GM18868 (cell line): ENCODE measurements around the gene ASL.
"Not testable (repeated sequence)": the region's sequence is repeated elsewhere in the genome, so short reads cannot be mapped to it uniquely, and the experiment has no call there.

Source experiments
- ATAC-seq: cut with Tn5 transposase; IDR thresholded peaks from one replicate; pipeline ENCODE4 v1.9.1; 2021; ENCODE audit warnings: mild to moderate bottlenecking, moderate library complexity; ENCODE audit not compliant: unreplicated experiment

Gene ASL

DNA sequence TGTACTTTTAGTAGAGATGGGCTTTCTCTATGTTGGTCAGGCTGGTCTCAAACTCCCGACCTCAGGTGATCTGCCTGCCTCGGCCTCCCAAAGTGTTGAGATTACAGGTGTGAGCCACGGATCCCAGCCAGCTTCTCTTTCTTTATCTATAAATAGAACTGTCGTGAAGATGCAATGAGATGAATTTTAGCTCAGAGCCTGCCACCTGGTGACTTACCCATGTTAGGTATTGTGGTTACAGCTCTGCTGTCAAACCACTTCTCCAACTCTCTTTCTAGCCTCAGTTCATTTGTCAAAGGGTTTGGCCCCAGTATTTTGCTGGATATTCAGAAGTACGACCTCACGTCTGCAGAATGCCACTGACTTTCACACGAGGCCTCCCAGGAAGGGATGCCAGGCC lies 3.4 kb upstream of the ASL start:
- not testable (repeated sequence) for ATAC-seq

DNA sequence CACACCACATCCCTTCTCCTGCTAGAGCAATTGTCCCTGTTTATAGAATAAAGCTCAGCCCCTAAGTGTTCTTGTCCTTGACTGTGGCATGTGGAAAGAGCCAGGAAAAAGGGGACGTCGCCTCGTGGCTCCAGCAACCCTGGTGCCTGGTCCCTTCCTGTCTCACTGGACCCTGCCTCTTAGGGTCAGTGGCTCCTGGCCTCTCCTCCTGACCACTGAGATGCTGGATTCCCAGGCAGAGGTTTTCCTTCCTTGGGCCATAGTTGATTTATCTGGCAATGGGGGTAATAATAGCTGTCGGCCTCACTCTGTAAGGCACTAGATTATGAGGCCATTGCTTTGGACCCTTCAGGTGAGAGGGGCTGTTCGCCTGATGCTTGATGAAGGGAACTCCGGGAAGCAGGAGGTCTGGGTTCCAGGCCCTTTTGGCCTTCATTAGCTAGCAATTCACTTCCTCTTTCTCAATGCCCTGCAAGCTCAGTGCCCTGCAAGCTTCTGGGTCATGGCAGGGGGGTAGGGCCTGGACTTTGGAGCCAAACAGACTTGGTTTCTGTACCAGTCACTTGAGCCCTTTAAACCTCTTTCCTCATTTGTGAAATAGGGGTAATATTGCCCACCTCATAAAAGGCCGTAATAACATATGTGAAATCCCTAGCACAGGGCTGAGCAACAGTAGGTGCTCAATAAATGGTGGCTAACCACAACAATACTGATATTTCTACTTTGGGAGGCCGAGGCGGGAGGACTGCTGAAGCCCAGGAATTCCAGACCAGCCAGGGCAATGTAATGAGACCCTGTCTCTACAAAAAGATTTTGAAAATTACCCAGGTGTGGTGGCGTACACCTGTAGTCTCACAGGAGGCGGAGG lies 1.1 kb downstream of the ASL start:
- ATAC-seq = no peak

DNA sequence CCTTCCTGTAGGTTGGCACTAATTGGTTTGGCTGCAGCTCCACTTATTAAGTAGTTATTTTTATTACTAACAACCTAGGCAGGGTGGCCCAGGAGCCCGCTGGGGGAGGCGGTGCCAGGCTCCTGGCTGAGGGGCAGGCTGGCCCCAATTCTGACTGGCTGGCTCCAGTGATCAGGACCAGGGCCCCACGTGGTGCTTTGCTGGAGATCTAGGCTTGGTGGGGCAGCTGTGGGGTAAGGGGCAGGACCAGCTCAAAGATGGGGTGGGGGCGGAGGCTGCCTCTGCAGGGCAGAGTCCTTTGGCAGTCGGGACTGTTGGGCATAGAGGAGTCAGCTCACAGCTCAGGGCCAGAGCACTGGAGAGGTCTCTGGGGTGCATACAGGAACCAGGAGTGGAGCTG lies 2.4 kb downstream of the ASL start:
- no peak for ATAC-seq

DNA sequence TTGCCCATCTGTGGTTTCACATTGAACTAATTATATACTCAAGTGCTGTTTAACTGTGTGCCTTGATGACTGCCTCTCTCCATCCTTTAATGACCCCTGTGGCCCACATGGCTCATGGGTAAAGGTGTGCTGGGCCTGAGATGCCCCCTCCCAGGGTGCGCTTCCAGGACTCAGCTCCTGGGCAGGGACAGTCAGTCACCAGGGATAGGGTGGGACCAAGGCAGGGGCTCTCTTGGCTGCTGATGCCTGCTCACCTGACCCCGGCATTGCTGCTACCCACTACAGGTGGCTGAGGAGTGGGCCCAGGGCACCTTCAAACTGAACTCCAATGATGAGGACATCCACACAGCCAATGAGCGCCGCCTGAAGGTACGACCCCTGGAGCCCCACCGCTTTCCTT lies 6.5 kb downstream of the ASL start:
- ATAC-seq = no peak

- no peak for ATAC-seq
These were observed 7.3 kb downstream of the ASL start for GRCh38 chr7:66082886-66083415.

- ATAC-seq = no peak
These were observed 8.1 kb downstream of the ASL start for GRCh38 chr7:66083677-66084076.

DNA sequence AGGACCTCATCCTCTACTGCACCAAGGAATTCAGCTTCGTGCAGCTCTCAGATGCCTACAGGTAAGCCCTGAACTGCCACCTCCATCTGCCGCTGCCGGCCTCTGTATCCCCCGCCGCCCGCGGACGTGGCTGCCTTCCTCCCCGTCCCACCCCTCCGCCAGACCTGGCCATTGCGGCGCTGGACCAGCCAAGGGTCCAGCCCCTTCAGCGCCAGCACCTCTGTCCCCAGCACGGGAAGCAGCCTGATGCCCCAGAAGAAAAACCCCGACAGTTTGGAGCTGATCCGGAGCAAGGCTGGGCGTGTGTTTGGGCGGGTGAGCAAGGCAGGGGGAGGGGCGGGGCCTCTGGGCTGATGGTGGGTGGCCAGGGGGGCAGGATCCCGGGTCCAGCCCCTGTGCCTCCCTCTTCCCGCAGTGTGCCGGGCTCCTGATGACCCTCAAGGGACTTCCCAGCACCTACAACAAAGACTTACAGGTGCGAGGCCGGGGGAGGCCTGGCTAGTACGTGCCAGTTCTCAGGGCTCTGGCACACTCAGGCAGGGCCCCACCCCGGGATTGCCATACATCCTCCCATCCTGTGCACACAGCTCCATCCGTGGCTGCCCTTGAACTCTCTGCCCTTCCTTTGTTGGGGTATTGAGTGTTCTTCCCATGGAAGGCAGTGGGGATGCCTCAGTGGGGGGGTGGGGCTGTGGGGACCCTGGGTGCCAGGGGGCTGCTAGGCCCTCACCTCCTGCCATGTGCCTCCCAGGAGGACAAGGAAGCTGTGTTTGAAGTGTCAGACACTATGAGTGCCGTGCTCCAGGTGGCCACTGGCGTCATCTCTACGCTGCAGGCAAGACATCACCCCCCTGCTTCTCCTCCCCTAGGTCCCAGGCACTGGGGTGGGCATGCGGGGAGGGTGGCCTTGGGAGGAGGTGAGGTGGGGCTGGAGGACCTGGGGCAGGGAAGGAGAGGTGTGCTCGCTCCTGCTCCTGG lies 13.5 kb downstream of the ASL start:
- ATAC-seq = no peak

DNA sequence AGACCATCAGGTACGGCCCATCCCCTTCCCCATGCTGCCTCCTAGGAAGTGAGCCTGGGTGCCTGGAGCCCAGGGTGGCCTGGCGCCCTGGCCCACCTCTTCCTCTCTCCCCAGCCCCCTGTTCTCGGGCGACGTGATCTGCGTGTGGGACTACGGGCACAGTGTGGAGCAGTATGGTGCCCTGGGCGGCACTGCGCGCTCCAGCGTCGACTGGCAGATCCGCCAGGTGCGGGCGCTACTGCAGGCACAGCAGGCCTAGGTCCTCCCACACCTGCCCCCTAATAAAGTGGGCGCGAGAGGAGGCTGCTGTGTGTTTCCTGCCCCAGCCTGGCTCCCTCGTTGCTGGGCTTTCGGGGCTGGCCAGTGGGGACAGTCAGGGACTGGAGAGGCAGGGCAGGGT lies 17.0 kb downstream of the ASL start:
- no peak for ATAC-seq

GRCh38 chr7:66095010-66095409 lies 19.4 kb downstream of the ASL start:
- no peak for ATAC-seq

DNA sequence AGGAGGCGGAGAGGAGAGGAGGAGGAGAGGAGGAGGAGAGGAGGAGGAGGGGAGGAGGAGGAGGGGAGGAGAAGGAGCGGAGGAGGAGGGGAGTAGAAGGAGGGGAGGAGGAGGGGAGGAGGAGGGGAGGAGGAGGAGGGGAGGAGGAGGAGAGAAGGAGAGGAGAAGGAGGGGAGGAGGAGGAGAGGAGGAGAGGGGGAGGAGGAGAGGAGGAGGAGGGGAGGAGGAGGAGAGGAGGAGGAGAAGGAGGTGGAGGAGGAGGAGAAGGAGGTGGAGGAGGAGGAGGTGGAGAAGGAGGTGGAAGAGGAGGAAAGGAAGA lies 23.6 kb downstream of the ASL start:
- no peak for ATAC-seq

GRCh38 chr7:66099551-66100407 lies 24.2 kb downstream of the ASL start:
- peak; percentile 78 for ATAC-seq

DNA sequence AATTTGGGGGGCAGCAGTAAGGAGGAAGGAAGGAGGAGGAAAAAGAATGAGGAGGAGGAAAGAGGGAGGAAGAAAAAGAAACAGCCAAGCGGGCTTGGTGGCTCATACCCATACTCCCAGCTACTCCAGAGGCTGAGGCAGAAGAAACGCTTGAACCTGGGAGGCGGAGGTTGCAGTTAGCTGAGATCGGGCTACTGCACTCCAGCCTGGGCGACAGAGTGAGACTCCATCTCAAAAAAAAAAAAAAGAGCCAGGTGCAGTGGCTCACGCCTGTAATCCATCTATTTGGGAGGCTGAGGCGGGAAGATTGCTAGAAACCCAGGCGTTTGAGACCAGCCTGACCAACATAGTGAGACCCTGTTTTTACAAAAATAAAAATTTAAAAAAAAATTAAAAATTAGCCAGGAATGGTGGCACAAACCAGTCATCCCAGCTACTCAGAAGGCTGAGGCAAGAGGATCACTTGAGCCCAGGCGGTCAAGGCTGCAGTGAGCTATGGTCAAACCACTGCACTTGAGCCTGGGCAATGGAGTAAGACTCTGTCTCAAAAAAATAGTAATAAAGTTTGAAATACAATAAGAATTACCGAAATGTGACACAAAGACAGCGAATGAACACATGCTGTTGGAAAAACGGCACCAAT lies 24.9 kb downstream of the ASL start:
- ATAC-seq = peak; percentile 23

GRCh38 chr7:66102168-66102567 lies 26.5 kb downstream of the ASL start:
- ATAC-seq = not testable (repeated sequence)

DNA sequence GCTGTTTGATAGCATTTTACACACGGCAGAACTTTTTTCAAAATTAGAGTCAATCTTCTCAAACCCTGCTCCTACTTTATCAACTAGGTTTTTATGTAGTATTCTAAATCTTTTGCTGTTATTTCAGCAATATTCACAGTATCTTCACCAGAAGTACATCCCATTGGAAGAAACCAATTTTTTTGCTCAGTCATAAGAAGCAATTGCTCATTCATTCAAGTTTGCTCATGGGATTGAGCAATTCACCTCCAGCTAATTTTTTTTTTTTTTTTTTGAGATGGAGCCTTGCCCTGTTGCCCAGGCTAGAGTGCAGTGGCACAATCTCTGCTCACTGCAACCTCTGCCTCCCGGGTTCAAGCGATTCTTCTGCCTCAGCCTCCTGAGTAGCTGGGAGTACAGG lies 28.4 kb downstream of the ASL start:
- ATAC-seq = not testable (repeated sequence)

DNA sequence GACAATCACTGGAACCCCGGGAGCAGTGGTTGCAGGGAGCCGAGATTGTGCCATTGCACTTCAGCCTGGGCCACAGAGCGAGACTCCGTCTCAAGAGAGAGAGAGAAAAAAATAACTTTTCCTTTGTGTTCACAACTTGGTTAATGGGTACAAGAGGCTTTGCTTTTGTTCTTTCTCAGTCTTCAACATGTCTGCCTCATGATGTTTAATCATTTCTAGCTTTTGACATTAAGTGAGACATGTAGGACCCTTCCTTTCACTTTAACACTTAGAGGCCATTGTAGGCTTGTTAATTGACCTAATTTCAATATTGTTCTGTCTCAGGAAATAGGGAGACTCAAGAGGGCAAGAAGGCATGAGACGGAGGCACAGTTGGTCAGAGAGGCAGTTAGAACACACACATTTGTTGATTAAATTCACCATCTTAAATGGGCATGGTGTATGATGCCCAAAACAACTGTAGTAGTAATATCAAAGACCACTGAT lies 29.7 kb downstream of the ASL start:
- no peak for ATAC-seq

GRCh38 chr7:66108410-66108809 lies 32.8 kb downstream of the ASL start:
- not testable (repeated sequence) for ATAC-seq

- no peak for ATAC-seq
These were observed 35.2 kb downstream of the ASL start for GRCh38 chr7:66110856-66111255.

DNA sequence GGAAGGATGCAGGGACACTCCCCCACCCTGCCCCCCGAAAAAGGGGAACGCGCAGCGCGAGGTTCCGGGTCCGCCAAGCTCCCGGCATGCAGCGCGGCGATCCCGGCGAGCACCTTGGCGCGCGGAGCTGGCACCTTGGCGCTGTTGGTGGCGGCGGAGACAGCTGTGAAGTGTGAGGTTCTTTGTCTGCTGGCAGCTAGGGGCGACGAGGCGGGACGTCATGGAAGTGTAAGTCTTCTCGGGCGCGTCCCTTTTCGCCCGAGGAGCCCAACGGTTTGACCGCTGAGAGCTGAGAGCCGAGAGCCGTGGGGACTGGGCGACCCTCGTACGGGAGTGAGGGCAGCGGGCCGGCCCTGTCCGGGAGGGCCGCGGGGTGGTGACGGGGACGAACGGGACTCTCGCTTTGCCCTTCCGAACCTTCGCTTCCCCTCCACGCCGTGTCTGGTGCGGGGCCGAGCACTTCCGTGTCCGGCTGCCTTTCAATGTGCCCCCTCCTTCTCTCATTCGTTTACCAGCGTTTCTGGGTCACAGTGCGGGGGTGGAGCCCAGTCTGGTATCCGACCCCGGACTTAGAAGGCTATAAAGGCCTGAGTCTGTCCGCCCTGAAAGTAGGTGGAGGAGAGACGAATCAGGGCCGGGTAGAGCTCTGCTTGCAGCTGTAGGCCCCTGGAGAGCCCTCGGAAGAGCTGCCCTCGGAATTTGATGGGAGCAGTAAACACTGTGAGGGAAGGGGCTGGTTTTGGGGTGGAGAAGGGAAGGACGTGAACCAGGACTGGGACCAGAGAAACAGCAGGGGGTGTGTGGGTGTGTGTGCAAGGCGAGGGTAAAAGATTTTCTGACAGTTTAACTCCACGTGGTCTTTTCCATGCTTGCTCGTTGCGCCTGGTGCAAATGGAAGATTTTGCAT lies 39.4 kb downstream of the ASL start, which contains the start of gene CRCP:
Gene CRCP, plus strand, starts transcription at position 105 of the 907 bp plus-strand sequence. Its CDS starts 116 bp downstream, at position 221.
- ATAC-seq = peak; percentile 86
